Airway epithelial cell (primary cell): ENCODE data around the gene COX19. TPM values are rescaled to one million over a fixed set of nuclear protein-coding genes. Genes with fewer than 3 reads are reported as not detected.

Experiments
- total RNA-seq: library from RNA; depleted of rRNA; stranded (reverse); fragments of >200 nt; gene quantifications from 2 replicates; pipeline ENCODE4 v1.2.3, GENCODE V29; 2015

The COX19 gene, protein sequence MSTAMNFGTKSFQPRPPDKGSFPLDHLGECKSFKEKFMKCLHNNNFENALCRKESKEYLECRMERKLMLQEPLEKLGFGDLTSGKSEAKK
- 5.3 and 8.2 TPM in 2 replicates for total RNA-seq

DNA sequence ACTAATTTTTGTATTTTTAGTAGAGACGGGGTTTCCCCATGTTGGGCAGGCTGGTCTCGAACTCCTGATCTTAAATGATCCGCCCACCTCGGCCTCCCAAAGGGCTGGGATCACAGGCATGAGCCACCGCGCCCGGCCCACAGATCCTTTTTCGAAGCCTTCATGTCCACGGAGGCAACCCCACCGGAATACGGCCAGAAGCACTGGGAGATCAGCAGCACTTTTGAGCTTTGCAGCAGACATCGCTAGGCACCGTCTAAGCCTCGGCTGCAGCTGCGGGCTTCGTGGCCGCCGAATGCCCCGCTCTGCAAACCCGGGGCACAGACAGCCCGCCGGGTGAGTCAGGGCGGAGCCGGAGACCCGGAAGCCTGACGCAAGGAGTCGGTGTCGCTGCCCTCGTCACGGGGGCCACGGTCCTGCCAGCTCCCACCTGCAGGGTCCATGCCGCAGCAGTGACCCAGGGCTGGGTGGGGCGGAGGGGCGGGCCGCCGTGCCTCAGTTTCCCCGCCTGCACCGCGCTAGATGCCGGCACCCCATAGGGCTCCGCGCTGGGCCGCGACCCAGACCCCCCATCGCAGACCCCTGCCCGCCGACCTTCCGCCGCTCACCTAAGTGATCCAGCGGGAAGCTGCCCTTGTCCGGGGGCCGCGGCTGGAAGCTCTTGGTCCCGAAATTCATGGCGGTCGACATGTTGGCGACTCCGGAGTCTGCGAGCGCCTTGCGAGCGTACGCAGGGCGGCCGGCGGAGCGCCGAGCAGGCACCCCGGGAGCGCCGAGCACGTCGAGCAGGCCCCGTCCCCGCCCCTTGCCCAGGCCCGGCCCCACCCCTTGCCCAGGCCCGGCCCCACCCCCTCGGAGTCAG is at the start of gene COX19:
Gene COX19 (minus strand): TSS at position 730 of the 862 bp plus-strand sequence. CDS start 40 bp downstream, at position 690.

DNA sequence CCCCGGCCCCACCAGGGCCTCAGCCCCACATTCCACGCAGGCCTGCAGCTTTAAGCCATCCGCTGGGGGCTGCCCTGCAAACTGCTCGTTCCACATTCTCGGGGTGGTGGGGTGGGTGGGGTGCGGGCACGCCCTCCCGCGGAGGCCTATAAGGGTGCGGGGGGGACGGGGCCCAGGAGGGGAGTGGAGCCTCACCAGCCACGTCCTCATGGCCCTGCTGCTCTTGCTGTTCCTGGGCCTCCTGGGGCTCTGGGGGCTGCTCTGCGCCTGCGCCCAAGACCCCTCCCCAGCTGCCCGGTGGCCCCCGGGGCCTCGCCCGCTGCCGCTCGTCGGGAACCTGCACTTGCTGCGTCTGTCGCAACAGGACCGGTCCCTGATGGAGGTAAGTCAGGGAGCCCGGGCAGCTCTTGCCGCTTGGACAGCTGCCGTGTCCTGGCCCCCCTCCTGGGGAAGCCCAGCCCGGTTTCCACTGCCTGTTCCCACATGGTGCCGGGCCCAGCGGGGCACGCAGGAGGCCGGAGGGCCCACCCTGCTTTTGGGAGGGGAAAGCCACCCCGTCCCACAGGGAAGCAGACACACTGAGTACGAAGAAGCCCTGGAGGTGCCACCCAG is 7.8 kb upstream of the COX19 start, which contains the start of gene CYP2W1:
Gene CYP2W1 (plus strand): TSS at position 178 of the 612 bp plus-strand sequence. CDS start 31 bp downstream, at position 209.

DNA sequence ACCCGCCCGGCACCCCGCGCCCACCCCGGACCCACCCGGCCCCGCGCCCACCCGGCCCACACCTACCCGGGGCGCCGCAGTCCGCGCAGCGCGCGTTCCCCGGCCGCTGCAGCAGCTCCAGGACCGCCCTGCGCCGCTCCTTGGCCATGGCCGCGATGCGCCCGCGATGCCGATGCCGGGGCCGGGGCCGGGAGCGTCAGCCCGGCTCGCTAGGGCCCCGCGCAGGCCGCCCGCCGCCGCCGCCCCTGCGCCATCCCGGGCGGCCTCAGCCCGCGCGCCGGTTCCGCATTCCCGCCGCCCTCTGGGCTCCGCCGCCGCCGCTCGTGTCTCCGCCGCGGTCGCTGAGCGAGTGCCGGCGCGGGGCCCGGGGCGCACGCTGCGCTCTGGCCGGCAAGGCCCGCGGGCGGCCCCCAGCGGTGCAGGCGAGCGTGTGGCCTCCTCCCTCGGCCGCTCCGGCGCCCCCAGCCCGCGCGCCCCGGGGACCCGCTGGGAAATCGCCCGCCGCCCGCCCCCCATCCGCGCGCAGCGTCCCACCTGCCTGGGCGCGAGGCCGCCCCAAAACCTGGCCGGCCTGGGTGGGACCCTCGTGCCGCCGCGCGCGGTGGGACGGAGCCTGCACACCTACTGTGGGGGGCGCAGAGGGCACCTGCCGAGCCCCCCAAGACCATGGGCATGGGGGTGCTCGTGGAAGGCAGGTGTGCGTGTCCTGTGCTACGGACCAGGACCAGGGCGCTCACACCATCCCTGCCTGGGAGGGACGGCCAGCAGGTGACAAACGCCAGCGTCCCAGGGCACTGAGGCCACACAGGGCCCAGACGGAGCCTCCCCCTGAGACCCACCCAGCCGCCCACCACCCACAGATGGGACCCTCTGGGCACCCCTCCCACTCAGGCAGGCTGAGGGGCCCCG is 20.8 kb downstream of the COX19 start, which contains the start of gene ADAP1:
Gene ADAP1 (minus strand): TSS at position 351 of the 909 bp plus-strand sequence. CDS start 203 bp downstream, at position 148.

Other genes starting within 250 kb of the COX19 start
- gene DNAAF5, start 248.8 kb downstream of the COX19 start, total RNA-seq, result 57.6 and 65.0 TPM in 2 replicates
- gene PRKAR1B, start 248.3 kb downstream of the COX19 start, total RNA-seq, result 9.3 and 17.4 TPM in 2 replicates
- gene SUN1, start 143.1 kb downstream of the COX19 start, total RNA-seq, result 102 and 138 TPM in 2 replicates
- 27.8 and 37.5 TPM in 2 replicates for gene GET4, start 99.0 kb downstream of the COX19 start, total RNA-seq
- 20.8 and 32.2 TPM in 2 replicates for gene ADAP1, start 20.9 kb downstream of the COX19 start, total RNA-seq
- gene CYP2W1, start 7.6 kb upstream of the COX19 start, total RNA-seq, result 8.2 and 13.1 TPM in 2 replicates
- gene GPR146, start 69.0 kb upstream of the COX19 start, total RNA-seq, result 0.14 and 0.42 TPM in 2 replicates
- gene GPER1, start 112.6 kb upstream of the COX19 start, total RNA-seq, result 0.49 and 1.2 TPM in 2 replicates
- gene ZFAND2A, start 184.6 kb upstream of the COX19 start, total RNA-seq, result 10.7 and 11.2 TPM in 2 replicates